RPMI7951 (cell line): Measurements from ENCODE around the gene NFE2L2. TPM values are rescaled to one million over a fixed set of nuclear protein-coding genes. Genes with fewer than 3 reads are reported as not detected.
"Not testable (repeated sequence)": the region's sequence is repeated elsewhere in the genome, so short reads cannot be mapped to it uniquely, and the experiment has no call there.

Experiments used
- DNase-seq: peaks from one replicate; pipeline ENCODE4 v3.0.0-alpha.2; 2012; ENCODE audit warnings: low read depth
- total RNA-seq: library from RNA; depleted of rRNA; stranded (reverse); fragments of >200 nt; shearing (Covaris generic); gene quantifications from 2 replicates; pipeline ENCODE4 v1.2.3, GENCODE V29; 2014; rRNA removed

NFE2L2 gene
- total RNA-seq, result 64.9 and 85.1 TPM in 2 replicates

GRCh38 chr2:177264693-177265587, at the start of gene NFE2L2:
TSS of gene NFE2L2 (minus strand) at chr2:177264727. CDS start at chr2:177264576, 151 bp downstream.
- DNase-seq, result peak; percentile 91

- DNase-seq, result peak; percentile 20
Measured at GRCh38 chr2:177314194-177314593, 49.7 kb upstream of the NFE2L2 start.

GRCh38 chr2:177313162-177313781, 48.7 kb upstream of the NFE2L2 start:
- DNase-seq, result no peak

- no peak for DNase-seq
Measured at GRCh38 chr2:177312562-177312961, 48.0 kb upstream of the NFE2L2 start.

GRCh38 chr2:177309672-177310309, 45.3 kb upstream of the NFE2L2 start:
- not testable (repeated sequence) for DNase-seq

- DNase-seq, result no peak
Measured at GRCh38 chr2:177306550-177306949, 42.0 kb upstream of the NFE2L2 start.

GRCh38 chr2:177303939-177304338, 39.4 kb upstream of the NFE2L2 start:
- DNase-seq, result no peak

GRCh38 chr2:177302552-177302951, 38.0 kb upstream of the NFE2L2 start:
- DNase-seq, result no peak

- peak; percentile 85 for DNase-seq
Measured at GRCh38 chr2:177298191-177298590, 33.7 kb upstream of the NFE2L2 start.

GRCh38 chr2:177296040-177296439, 31.5 kb upstream of the NFE2L2 start:
- DNase-seq, result peak; percentile 27

- DNase-seq, result peak; percentile 65
Measured at GRCh38 chr2:177295484-177295883, 31.0 kb upstream of the NFE2L2 start.

- no peak for DNase-seq
Measured at GRCh38 chr2:177291701-177292100, 27.2 kb upstream of the NFE2L2 start.

GRCh38 chr2:177289824-177290628, 25.5 kb upstream of the NFE2L2 start:
- DNase-seq, result no peak

GRCh38 chr2:177287814-177288213, 23.3 kb upstream of the NFE2L2 start:
- no peak for DNase-seq

GRCh38 chr2:177285892-177286715, 21.6 kb upstream of the NFE2L2 start:
- no peak for DNase-seq

GRCh38 chr2:177284531-177284930, 20.0 kb upstream of the NFE2L2 start:
- DNase-seq, result no peak

- DNase-seq, result no peak
Measured at GRCh38 chr2:177283906-177284305, 19.4 kb upstream of the NFE2L2 start.

- no peak for DNase-seq
Measured at GRCh38 chr2:177282787-177283572, 18.5 kb upstream of the NFE2L2 start.

GRCh38 chr2:177282181-177282641, 17.7 kb upstream of the NFE2L2 start:
- no peak for DNase-seq
